Smooth muscle cell (in vitro differentiated cells): ENCODE data around the gene CHD2. TPM values are rescaled to one million over a fixed set of nuclear protein-coding genes. Genes with fewer than 3 reads are reported as not detected.

Source experiments
- DNase-seq: peaks from one replicate; lab custom pipeline; 2025; ENCODE audit not compliant: unreplicated experiment; lab: John Stamatoyannopoulos, UW
- H2AFZ ChIP-seq: fragments of 200-600 bp; sonication (generic); 2 replicates; pipeline ENCODE4 v1.6.0; 2016; ENCODE audit warnings: antibody characterized with exemption, low read depth, mild to moderate bottlenecking
- H3F3A ChIP-seq: fragments of 200-600 bp; sonication (generic); 2 replicates; pipeline ENCODE4 v1.6.0; 2017; ENCODE audit warnings: antibody characterized with exemption, low read depth
- H3K27ac ChIP-seq: fragments of 200-600 bp; sonication (generic); 2 replicates; pipeline ENCODE4 v1.5.1; 2016; ENCODE audit warnings: low read depth, mild to moderate bottlenecking
- H3K27me3 ChIP-seq: fragments of 200-600 bp; sonication (generic); 2 replicates; pipeline ENCODE4 v1.6.1; 2016; ENCODE audit warnings: low read depth, mild to moderate bottlenecking
- H3K36me3 ChIP-seq: fragments of 200-600 bp; sonication (generic); 2 replicates; pipeline ENCODE4 v1.5.1; 2016; ENCODE audit warnings: low read depth
- H3K4me1 ChIP-seq: fragments of 200-600 bp; sonication (generic); 2 replicates; pipeline ENCODE4 v1.5.1; 2016; ENCODE audit warnings: low read depth
- H3K4me2 ChIP-seq: fragments of 200-600 bp; sonication (generic); 2 replicates; pipeline ENCODE4 v1.6.0; 2016; ENCODE audit warnings: mild to moderate bottlenecking
- H3K4me3 ChIP-seq: fragments of 200-600 bp; sonication (generic); 2 replicates; pipeline ENCODE4 v1.5.1; 2016; ENCODE audit warnings: mild to moderate bottlenecking
- H3K79me2 ChIP-seq: fragments of 200-600 bp; sonication (generic); 2 replicates; pipeline ENCODE4 v1.6.0; 2016; ENCODE audit warnings: low read depth, mild to moderate bottlenecking
- H3K9ac ChIP-seq: fragments of 200-600 bp; sonication (generic); 2 replicates; pipeline ENCODE4 v1.6.0; 2016; ENCODE audit warnings: low read depth
- H3K9me3 ChIP-seq: fragments of 200-600 bp; sonication (generic); replicated peaks from 2 replicates; pipeline ENCODE4 v1.5.1; 2016; ENCODE audit warnings: low read depth
- H4K20me1 ChIP-seq: fragments of 200-600 bp; sonication (generic); 2 replicates; pipeline ENCODE4 v1.6.0; 2016; ENCODE audit warnings: low read depth
- WGBS: methylation state at CpG from one replicate; pipeline ENCODE4 v1.1.7; 2016; ENCODE audit warnings: low lambda C conversion rate; 5-methylcytosine and 5-hydroxymethylcytosine counted together
- polyA plus RNA-seq: library from polyadenylated mRNA; unstranded; fragments of >200 nt; fragmentation: Nextera tagmentation; extraction: Ambion mirVana; gene quantifications from 2 replicates; pipeline ENCODE4 v1.2.1, GENCODE V29; 2016
- total RNA-seq: library from RNA; depleted of rRNA; stranded (reverse); fragments of >200 nt; gene quantifications from 2 replicates; pipeline ENCODE4 v1.2.3, GENCODE V29; 2014
- TF ChIP-seq, protein P1 (sequence below): fragments of 200-600 bp; sonication (generic); IDR thresholded peaks from 2 replicates; pipeline ENCODE4 v1.5.1; 2017; ENCODE audit warnings: borderline replicate concordance, mild to moderate bottlenecking, antibody characterized with exemption; ENCODE audit not compliant: insufficient read depth, poor library complexity, severe bottlenecking

Gene CHD2
- total and polyA plus RNA-seq, 2 experiments from 2014 or later, result 64.4 to 99.2 TPM

- peak overlapping the region; percentile 33 for H3K27ac ChIP-seq
- H3K9me3 ChIP-seq, result no peaks in the 10 kb centered on the region
- peaks cover 98% of the 10 kb centered on the region for H3K79me2 ChIP-seq
- H3K9ac ChIP-seq, result no peak overlapping the region
- WGBS, result 97% methylated on average over 7 of the region's 7 CpGs
- H2AFZ ChIP-seq, result no peak overlapping the region
- H4K20me1 ChIP-seq, result peaks cover 20% of the 10 kb centered on the region
- peaks cover 40% of the 10 kb centered on the region for H3F3A ChIP-seq
- H3K36me3 ChIP-seq, result peaks cover 56% of the 10 kb centered on the region
- H3K4me2 ChIP-seq, result no peak overlapping the region
- peaks cover 15% of the 10 kb centered on the region for H3K4me1 ChIP-seq
- H3K27me3 ChIP-seq, result no peaks in the 10 kb centered on the region
- DNase-seq, result no peak
- TF ChIP-seq, protein P1, sequence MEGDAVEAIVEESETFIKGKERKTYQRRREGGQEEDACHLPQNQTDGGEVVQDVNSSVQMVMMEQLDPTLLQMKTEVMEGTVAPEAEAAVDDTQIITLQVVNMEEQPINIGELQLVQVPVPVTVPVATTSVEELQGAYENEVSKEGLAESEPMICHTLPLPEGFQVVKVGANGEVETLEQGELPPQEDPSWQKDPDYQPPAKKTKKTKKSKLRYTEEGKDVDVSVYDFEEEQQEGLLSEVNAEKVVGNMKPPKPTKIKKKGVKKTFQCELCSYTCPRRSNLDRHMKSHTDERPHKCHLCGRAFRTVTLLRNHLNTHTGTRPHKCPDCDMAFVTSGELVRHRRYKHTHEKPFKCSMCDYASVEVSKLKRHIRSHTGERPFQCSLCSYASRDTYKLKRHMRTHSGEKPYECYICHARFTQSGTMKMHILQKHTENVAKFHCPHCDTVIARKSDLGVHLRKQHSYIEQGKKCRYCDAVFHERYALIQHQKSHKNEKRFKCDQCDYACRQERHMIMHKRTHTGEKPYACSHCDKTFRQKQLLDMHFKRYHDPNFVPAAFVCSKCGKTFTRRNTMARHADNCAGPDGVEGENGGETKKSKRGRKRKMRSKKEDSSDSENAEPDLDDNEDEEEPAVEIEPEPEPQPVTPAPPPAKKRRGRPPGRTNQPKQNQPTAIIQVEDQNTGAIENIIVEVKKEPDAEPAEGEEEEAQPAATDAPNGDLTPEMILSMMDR, result no peak
- no peak overlapping the region for H3K4me3 ChIP-seq
Observed at GRCh38 chr15:92952458-92952850, 52.3 kb downstream of the CHD2 start.

- TF ChIP-seq, protein P1, result no peak
- 99% methylated on average over 2 of the region's 2 CpGs for WGBS
- H3K27me3 ChIP-seq, result no peaks in the 10 kb centered on the region
- no peak overlapping the region for H3K9ac ChIP-seq
- no peak overlapping the region for H3K4me3 ChIP-seq
- H4K20me1 ChIP-seq, result peaks cover 30% of the 10 kb centered on the region
- no peak overlapping the region for H2AFZ ChIP-seq
- H3K4me2 ChIP-seq, result no peak overlapping the region
- peaks cover 9% of the 10 kb centered on the region for H3K4me1 ChIP-seq
- H3K9me3 ChIP-seq, result no peaks in the 10 kb centered on the region
- peak overlapping the region; percentile 33 for H3K27ac ChIP-seq
- H3K36me3 ChIP-seq, result peaks cover 50% of the 10 kb centered on the region
- DNase-seq, result no peak
- peaks cover 97% of the 10 kb centered on the region for H3K79me2 ChIP-seq
- H3F3A ChIP-seq, result peaks cover 43% of the 10 kb centered on the region
Observed at GRCh38 chr15:92953566-92953965, 53.4 kb downstream of the CHD2 start.

- Histone ChIP-seq H3K4me2 (no peak overlapping the region), H3K9ac (no peak overlapping the region), H3K4me1 (peaks cover 8% of the 10 kb centered on the region), H3K27ac (peak overlapping the region; percentile 33), H3K79me2 (peaks cover 97% of the 10 kb centered on the region), H4K20me1 (peaks cover 34% of the 10 kb centered on the region), H3K27me3 (no peaks in the 10 kb centered on the region), H3K9me3 (no peaks in the 10 kb centered on the region), H3F3A (peaks cover 45% of the 10 kb centered on the region), H2AFZ (no peak overlapping the region), H3K36me3 (peaks cover 50% of the 10 kb centered on the region), H3K4me3 (no peak overlapping the region)
- DNase-seq, result no peak
- TF ChIP-seq, protein P1, result no peak
- WGBS, result 96% methylated on average over 6 of the region's 6 CpGs
Observed at GRCh38 chr15:92954002-92954401, 53.9 kb downstream of the CHD2 start.

DNA sequence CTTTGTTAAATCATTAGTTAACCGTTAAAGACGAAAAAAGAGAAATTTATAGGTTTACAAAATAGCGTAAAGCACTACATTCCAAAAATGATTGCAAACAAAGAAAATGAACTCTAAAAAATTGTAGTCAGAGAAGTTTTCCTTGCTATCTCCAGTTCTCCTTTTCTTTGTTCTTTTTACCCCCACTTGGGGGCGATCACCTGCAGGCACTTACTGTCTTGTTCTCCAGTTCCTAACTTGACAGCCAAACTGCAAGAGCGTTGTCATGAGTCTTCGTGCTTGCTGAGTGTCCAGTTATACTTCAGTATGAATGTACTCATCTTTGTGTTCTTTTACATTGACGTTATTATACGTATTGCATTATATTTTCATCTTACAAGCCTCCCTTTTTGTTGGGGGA is 54.5 kb downstream of the CHD2 start:
- WGBS, result 95% methylated on average over 8 of the region's 8 CpGs
- Histone ChIP-seq H3K4me1 (peaks cover 4% of the 10 kb centered on the region), H3K27ac (peak overlapping the region; percentile 27), H2AFZ (no peak overlapping the region), H3K9ac (no peak overlapping the region), H3F3A (peaks cover 42% of the 10 kb centered on the region), H3K36me3 (peaks cover 52% of the 10 kb centered on the region), H3K4me3 (no peak overlapping the region), H3K9me3 (no peaks in the 10 kb centered on the region), H4K20me1 (peaks cover 40% of the 10 kb centered on the region), H3K79me2 (peaks cover 97% of the 10 kb centered on the region), H3K27me3 (no peaks in the 10 kb centered on the region), H3K4me2 (no peak overlapping the region)
- DNase-seq, result no peak
- TF ChIP-seq, protein P1, result no peak
